Testis (tissue), 5 donors: ENCODE measurements around the gene GORASP1. TPM values are rescaled to one million over a fixed set of nuclear protein-coding genes. Genes with fewer than 3 reads are reported as not detected.

Experiments used
- DNase-seq: peaks from one replicate; pipeline ENCODE4 v3.0.0-alpha.2; 2019
- H3K27ac ChIP-seq, 2 donors: fragments of 200-600 bp; sonication (generic); one replicate each; pipeline ENCODE4 v1.5.1; 2019
- H3K27me3 ChIP-seq: fragments of 200-600 bp; sonication (generic); one replicate; pipeline ENCODE4 v1.5.1; 2019
- H3K36me3 ChIP-seq: fragments of 200-600 bp; sonication (generic); one replicate; pipeline ENCODE4 v1.5.1; 2017; ENCODE audit warnings: low read depth; ENCODE audit errors: missing control alignments
- H3K4me1 ChIP-seq: fragments of 200-600 bp; sonication (generic); one replicate; pipeline ENCODE4 v1.5.1; 2019
- H3K4me3 ChIP-seq, 2 donors: fragments of 200-600 bp; sonication (generic); one replicate each; pipeline ENCODE4 v1.5.1; 2017 to 2019
- H3K9me3 ChIP-seq: fragments of 200-600 bp; sonication (generic); one replicate; pipeline ENCODE4 v1.5.1; 2017
- CTCF ChIP-seq, 3 experiments: fragments of 450-650 bp in 2 of 3; fragments of 200-600 bp in 1 of 3; sonication (generic) in 1 of 3; IDR thresholded peaks; one replicate each; pipeline ENCODE4 v1.5.1; 2016 to 2019; ENCODE audit warnings: antibody characterized with exemption in 3 of 3, mild to moderate bottlenecking in 2 of 3, moderate library complexity in 1 of 3
- POLR2A ChIP-seq: fragments of 450-650 bp; IDR thresholded peaks from one replicate; pipeline ENCODE4 v1.6.1; 2017; ENCODE audit warnings: antibody characterized with exemption, mild to moderate bottlenecking, moderate library complexity
- WGBS, 2 donors: methylation state at CpG; one replicate each; pipeline ENCODE4 v1.1.5; 2018; 5-methylcytosine and 5-hydroxymethylcytosine counted together
- intact Hi-C: fragments of 100-400 bp; cut with DNase I; formaldehyde crosslinking; loops from one replicate; pipeline ENCODE4 v1.15.1; 2023; ENCODE audit warnings: low total_unique reads
- long read RNA-seq, 2 donors: transcript quantifications; one replicate each; lab custom pipeline, GENCODE V29; 2026
- polyA plus RNA-seq: library from polyadenylated mRNA; stranded (reverse); fragments of 350-450 nt; fragmentation: Illumina TruSeq; extraction: RNeasy Lipid Tissue Mini Kit (QIAGEN cat#74804); gene quantifications from one replicate; pipeline ENCODE4 v1.2.3, GENCODE V29; 2014; ENCODE audit warnings: low read depth, low replicate concordance; ENCODE audit not compliant: insufficient read depth
- total RNA-seq, 2 donors: library from RNA; depleted of rRNA; stranded (reverse); fragments of >200 nt; gene quantifications; one replicate each; pipeline ENCODE4 v1.2.3, GENCODE V29; 2016

The GORASP1 gene
- total RNA-seq (10 to 100 TPM; 75.3 to 92.1 TPM), polyA plus RNA-seq (69.5 TPM)
- long read RNA-seq, donor 1, partial matches to known transcripts, result 0 of 6 reads
- long read RNA-seq, donor 1, other reads (novel, unspliced or antisense), result 0 of 6 reads
- long read RNA-seq, donor 2, partial matches to known transcripts, result 0 of 2 reads
- long read RNA-seq, donor 2, other reads (novel, unspliced or antisense), result 0 of 2 reads

- intact Hi-C loops, result no loop called here
- 0 to 1% methylated on average over 46 to 72 of the region's 74 CpGs for WGBS, 2 donors
- peak; percentile 96 for DNase-seq
Measured at GRCh38 chr3:39107388-39108199, at the start of gene GORASP1, which contains the start of gene TTC21A. Gene GORASP1 (minus strand): TSS chr3:39107627. CDS start chr3:39107541, 86 bp downstream. Gene TTC21A (plus strand): TSS chr3:39107680. CDS start chr3:39107838, 158 bp downstream.

GRCh38 chr3:39156421-39156820, 49.0 kb upstream of the GORASP1 start:
- Histone ChIP-seq H3K27me3 (no peaks in the 10 kb centered on the region), H3K9me3 (no peaks in the 10 kb centered on the region), H3K36me3 (no peaks in the 10 kb centered on the region), H3K4me3 (no peak overlapping the region), H3K4me1 (peaks cover 26% of the 10 kb centered on the region), H3K27ac (no peak overlapping the region)
- intact Hi-C loops, result no loop called here
- no peak for DNase-seq
- TF ChIP-seq POLR2A (no peak), CTCF (IDR thresholded peaks at IDR 0.05) (no peak)
- 61 to 64% methylated on average over 4 of the region's 4 CpGs for WGBS, 2 donors

More at GRCh38 chr3:39107388-39108199, at the start of gene GORASP1, which contains the start of gene TTC21A:
- Histone ChIP-seq H3K36me3 (no peaks in the 10 kb centered on the region), H3K9me3 (no peaks in the 10 kb centered on the region), H3K27ac (peak within 1 kb of the TSS; percentile 71 to 93), H3K27me3 (no peaks in the 10 kb centered on the region), H3K4me3 (peak within 1 kb of the TSS; percentile 92 to 96), H3K4me1 (peaks cover 25% of the 10 kb centered on the region)
- TF ChIP-seq CTCF (IDR thresholded peaks at IDR 0.05) (no peak), POLR2A (peak; percentile 43)

GRCh38 chr3:39154280-39155021, 47.0 kb upstream of the GORASP1 start:
- Histone ChIP-seq H3K4me1 (peaks cover 46% of the 10 kb centered on the region), H3K27me3 (no peaks in the 10 kb centered on the region), H3K9me3 (no peaks in the 10 kb centered on the region), H3K4me3 (peak overlapping the region; percentile 93 to 96), H3K36me3 (no peaks in the 10 kb centered on the region), H3K27ac (peak overlapping the region; percentile 82 to 99)
- WGBS, 2 donors, result 34 to 37% methylated on average over 18 of the region's 18 CpGs
- TF ChIP-seq CTCF (IDR thresholded peaks at IDR 0.05) (no peak), POLR2A (no peak)
- intact Hi-C loops, result no loop called here
- peak; percentile 48 for DNase-seq

- Histone ChIP-seq H3K9me3 (no peaks in the 10 kb centered on the region), H3K27ac (peak overlapping the region; percentile 82 to 99), H3K27me3 (no peaks in the 10 kb centered on the region), H3K36me3 (no peaks in the 10 kb centered on the region), H3K4me3 (peak overlapping the region; percentile 93 to 96), H3K4me1 (peaks cover 48% of the 10 kb centered on the region)
- TF ChIP-seq POLR2A (no peak), CTCF (IDR thresholded peaks at IDR 0.05) (no peak)
- intact Hi-C loops, result no loop called here
- DNase-seq, result no peak
- 17 to 27% methylated on average over 6 to 9 of the region's 9 CpGs for WGBS, 2 donors
Measured at GRCh38 chr3:39153977-39154279, 46.5 kb upstream of the GORASP1 start.
